ENCODE results near the gene TCF3. TPM values are rescaled to one million over a fixed set of nuclear protein-coding genes. Genes with fewer than 3 reads are reported as not detected.

The TCF3 gene
- total and polyA plus RNA-seq, 7 donors, result 20.1 to 33.8 (median 24.6) TPM

DNA sequence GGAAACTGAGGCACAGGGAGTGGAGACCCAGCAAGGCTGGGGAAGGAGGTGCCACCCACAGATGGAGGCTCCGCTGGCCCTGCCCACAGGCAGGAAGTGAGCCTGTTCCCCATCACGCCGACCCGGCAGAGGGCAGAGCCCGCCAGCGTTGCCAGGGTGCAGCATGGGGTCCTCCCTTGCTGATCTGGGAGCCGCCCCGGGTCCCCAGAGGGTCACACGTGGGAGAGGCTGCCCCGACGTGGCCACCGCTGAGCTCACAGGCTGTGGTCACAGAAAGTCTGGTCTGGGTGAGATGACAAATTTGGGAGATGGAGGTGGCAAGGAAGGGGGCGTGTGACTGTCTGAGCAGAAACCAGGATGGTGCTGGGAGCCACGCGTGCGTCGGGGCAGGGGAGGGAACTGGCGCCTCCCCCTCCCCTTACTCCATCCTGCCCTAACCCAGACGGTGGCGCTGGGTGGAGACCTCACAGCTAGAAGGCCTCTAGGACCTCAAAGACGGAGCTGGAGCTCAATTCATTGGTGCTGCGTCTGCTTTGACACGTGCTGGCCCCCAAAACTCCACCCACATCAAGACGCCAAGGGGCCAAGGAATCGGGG lies 92.0 kb downstream of the TCF3 start:
- Histone ChIP-seq H3K27me3 (ENCODE audit: insufficient read depth in 3 of 3, low read length in 2 of 3) (no peaks in the 10 kb centered on the region), H3K4me1 (no peaks in the 10 kb centered on the region), H3K4me3 (no peak overlapping the region), H3K9me3 (no peaks in the 10 kb centered on the region), H3K36me3 (ENCODE audit: insufficient read depth in 1 of 2, low read depth in 1 of 2) (no peaks in the 10 kb centered on the region), H3K27ac (no peak overlapping the region)
- intact Hi-C loops (cut with DNase I), result no loop called here
- WGBS, 3 donors, result 62 to 66% (median 66%) methylated on average over 25 of the region's 25 CpGs
- TF ChIP-seq, protein P1, sequence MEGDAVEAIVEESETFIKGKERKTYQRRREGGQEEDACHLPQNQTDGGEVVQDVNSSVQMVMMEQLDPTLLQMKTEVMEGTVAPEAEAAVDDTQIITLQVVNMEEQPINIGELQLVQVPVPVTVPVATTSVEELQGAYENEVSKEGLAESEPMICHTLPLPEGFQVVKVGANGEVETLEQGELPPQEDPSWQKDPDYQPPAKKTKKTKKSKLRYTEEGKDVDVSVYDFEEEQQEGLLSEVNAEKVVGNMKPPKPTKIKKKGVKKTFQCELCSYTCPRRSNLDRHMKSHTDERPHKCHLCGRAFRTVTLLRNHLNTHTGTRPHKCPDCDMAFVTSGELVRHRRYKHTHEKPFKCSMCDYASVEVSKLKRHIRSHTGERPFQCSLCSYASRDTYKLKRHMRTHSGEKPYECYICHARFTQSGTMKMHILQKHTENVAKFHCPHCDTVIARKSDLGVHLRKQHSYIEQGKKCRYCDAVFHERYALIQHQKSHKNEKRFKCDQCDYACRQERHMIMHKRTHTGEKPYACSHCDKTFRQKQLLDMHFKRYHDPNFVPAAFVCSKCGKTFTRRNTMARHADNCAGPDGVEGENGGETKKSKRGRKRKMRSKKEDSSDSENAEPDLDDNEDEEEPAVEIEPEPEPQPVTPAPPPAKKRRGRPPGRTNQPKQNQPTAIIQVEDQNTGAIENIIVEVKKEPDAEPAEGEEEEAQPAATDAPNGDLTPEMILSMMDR (IDR thresholded peaks at IDR 0.05), result no peak
- DNase-seq, result no peak
- no peak for ATAC-seq

Other genes with a start within 250 kb of the TCF3 start
- gene DAZAP1, start 245.0 kb downstream of the TCF3 start, total RNA-seq, result 100 to 1,000 TPM in 1 of 4 donors, 10 to 100 TPM in 3; 59.9 to 122 (median 86.9) TPM
- gene DAZAP1, start 245.0 kb downstream of the TCF3 start, polyA plus RNA-seq, result 100 to 1,000 TPM in 1 of 3 donors, 10 to 100 TPM in 2; 68.9 to 103 (median 94.1) TPM
- 100 to 1,000 TPM; 697 to 992 (median 943) TPM for gene RPS15, start 214.2 kb downstream of the TCF3 start, total RNA-seq
- gene RPS15, start 214.2 kb downstream of the TCF3 start, polyA plus RNA-seq, result 1,000 to 10,000 TPM; 2,739 to 4,077 (median 3,158) TPM
- gene APC2, start 202.5 kb downstream of the TCF3 start, total RNA-seq, result under 1 TPM; 0.04 to 0.06 (median 0.05) TPM
- under 1 TPM in 2 of 3 donors, not detected in 1; 0.01 to 0.03 TPM for gene APC2, start 202.5 kb downstream of the TCF3 start, polyA plus RNA-seq
- 10 to 100 TPM in 3 of 4 donors, 1 to 10 TPM in 1; 8.1 to 20.1 (median 14.7) TPM for gene C19orf25, start 173.4 kb downstream of the TCF3 start, total RNA-seq
- 10 to 100 TPM; 19.9 to 45.0 (median 30.4) TPM for gene C19orf25, start 173.4 kb downstream of the TCF3 start, polyA plus RNA-seq
- 1 to 10 TPM in 1 of 4 donors, under 1 TPM in 3; 0.57 to 1.5 (median 0.93) TPM for gene PCSK4, start 162.3 kb downstream of the TCF3 start, total RNA-seq
- 1 to 10 TPM in 1 of 3 donors, under 1 TPM in 2; 0.74 to 1.3 (median 0.84) TPM for gene PCSK4, start 162.3 kb downstream of the TCF3 start, polyA plus RNA-seq
- 1 to 10 TPM in 3 of 4 donors, under 1 TPM in 1; 0.23 to 2.0 (median 1.4) TPM for gene REEP6, start 161.4 kb downstream of the TCF3 start, total RNA-seq
- 1 to 10 TPM in 1 of 3 donors, under 1 TPM in 2; 0.55 to 1.5 (median 0.78) TPM for gene REEP6, start 161.4 kb downstream of the TCF3 start, polyA plus RNA-seq
- gene ADAMTSL5, start 139.6 kb downstream of the TCF3 start, total RNA-seq, result 10 to 100 TPM in 3 of 4 donors, 1 to 10 TPM in 1; 8.1 to 20.1 (median 14.1) TPM
- gene ADAMTSL5, start 139.6 kb downstream of the TCF3 start, polyA plus RNA-seq, result 10 to 100 TPM in 1 of 3 donors, 1 to 10 TPM in 2; 3.9 to 12.6 (median 9.7) TPM
- gene PLK5, start 128.5 kb downstream of the TCF3 start, total RNA-seq, result not detected
- under 1 TPM in 2 of 3 donors, not detected in 1; 0.03 to 0.35 TPM for gene PLK5, start 128.5 kb downstream of the TCF3 start, polyA plus RNA-seq
- gene MEX3D, start 84.3 kb downstream of the TCF3 start, total RNA-seq, result 1 to 10 TPM; 2.4 to 3.7 (median 3.0) TPM
- 1 to 10 TPM in 1 of 3 donors, under 1 TPM in 2; 0.70 to 2.5 (median 0.87) TPM for gene MEX3D, start 84.3 kb downstream of the TCF3 start, polyA plus RNA-seq
- 10 to 100 TPM; 44.1 to 83.6 (median 62.8) TPM for gene MBD3, start 59.8 kb downstream of the TCF3 start, total RNA-seq
- 100 to 1,000 TPM in 2 of 3 donors, 10 to 100 TPM in 1; 83.6 to 137 (median 119) TPM for gene MBD3, start 59.8 kb downstream of the TCF3 start, polyA plus RNA-seq
- 100 to 1,000 TPM; 408 to 534 (median 501) TPM for gene UQCR11, start 47.2 kb downstream of the TCF3 start, total RNA-seq
- gene UQCR11, start 47.2 kb downstream of the TCF3 start, polyA plus RNA-seq, result 100 to 1,000 TPM; 320 to 337 (median 334) TPM
- gene ONECUT3, start 100.9 kb upstream of the TCF3 start, total RNA-seq, result not detected
- gene ONECUT3, start 100.9 kb upstream of the TCF3 start, polyA plus RNA-seq, result not detected
- under 1 TPM in 3 of 4 donors, not detected in 1; 0.06 to 0.30 (median 0.18) TPM for gene ATP8B3, start 159.7 kb upstream of the TCF3 start, total RNA-seq
- gene ATP8B3, start 159.7 kb upstream of the TCF3 start, polyA plus RNA-seq, result under 1 TPM; 0.15 to 0.22 (median 0.17) TPM
- 10 to 100 TPM; 13.5 to 35.2 (median 22.3) TPM for gene REXO1, start 195.9 kb upstream of the TCF3 start, total RNA-seq
- 10 to 100 TPM; 16.5 to 26.9 (median 20.3) TPM for gene REXO1, start 195.9 kb upstream of the TCF3 start, polyA plus RNA-seq
- 10 to 100 TPM in 1 of 4 donors, 1 to 10 TPM in 3; 3.0 to 11.1 (median 4.3) TPM for gene KLF16, start 211.0 kb upstream of the TCF3 start, total RNA-seq
- gene KLF16, start 211.0 kb upstream of the TCF3 start, polyA plus RNA-seq, result 10 to 100 TPM in 1 of 3 donors, 1 to 10 TPM in 2; 2.2 to 13.0 (median 3.1) TPM
- 10 to 100 TPM; 38.5 to 54.2 (median 42.3) TPM for gene ABHD17A, start 232.9 kb upstream of the TCF3 start, total RNA-seq
- gene ABHD17A, start 232.9 kb upstream of the TCF3 start, polyA plus RNA-seq, result 10 to 100 TPM; 35.5 to 58.9 (median 47.6) TPM

Data from psoas muscle (tissue), 8 donors.